HL-60 (cell line): ENCODE data around the gene AR.

ENCODE experiments used
- DNase-seq, 2 experiments: peaks; one replicate each; pipeline ENCODE4 v3.0.0-alpha.2; 2010 to 2020; ENCODE audit warnings: low read depth in 1 of 2, low spot score in 1 of 2
- H3K27ac ChIP-seq: fragments of 250-450 bp; sonication (Bioruptor Pico); replicated peaks from 2 replicates; pipeline ENCODE4 v1.5.1; 2020; ENCODE audit warnings: mild to moderate bottlenecking, moderate library complexity
- H3K27me3 ChIP-seq: fragments of 250-450 bp; sonication (Bioruptor Pico); 2 replicates; pipeline ENCODE4 v1.5.1; 2021; ENCODE audit warnings: mild to moderate bottlenecking, moderate library complexity; ENCODE audit not compliant: insufficient read depth, poor library complexity, severe bottlenecking
- H3K4me3 ChIP-seq: replicated peaks from 2 replicates; pipeline ENCODE4 v1.5.1; 2011; ENCODE audit warnings: mild to moderate bottlenecking, control low read depth, low read length; ENCODE audit not compliant: insufficient read depth
- CTCF ChIP-seq: IDR thresholded peaks from one replicate; pipeline ENCODE4 v1.5.1; 2011; ENCODE audit warnings: low read length, control low read depth, inconsistent platforms; ENCODE audit not compliant: insufficient read depth
- GABPA ChIP-seq: IDR thresholded peaks from 2 replicates; pipeline ENCODE4 v1.6.1; 2012; ENCODE audit warnings: low read depth
- POLR2AphosphoS5 ChIP-seq: IDR thresholded peaks from 2 replicates; pipeline ENCODE4 v1.6.1; 2012; ENCODE audit warnings: low read depth
- REST ChIP-seq: IDR thresholded peaks from 2 replicates; pipeline ENCODE4 v1.6.1; 2012; ENCODE audit warnings: low read depth; ENCODE audit not compliant: insufficient replicate concordance
- SPI1 ChIP-seq: IDR thresholded peaks from 2 replicates; pipeline ENCODE4 v1.6.1; 2012; ENCODE audit warnings: low read depth, mild to moderate bottlenecking, borderline replicate concordance

Gene AR

GRCh38 chrX:67759018-67759417, 215.2 kb downstream of the AR start:
- no peaks in the 10 kb centered on the region for H3K27me3 ChIP-seq
- H3K4me3 ChIP-seq, result no peak overlapping the region
- TF ChIP-seq SPI1, result no peak
- TF ChIP-seq POLR2AphosphoS5, result no peak
- no peak for TF ChIP-seq CTCF
- TF ChIP-seq GABPA, result no peak
- TF ChIP-seq REST, result no peak
- no peak overlapping the region for H3K27ac ChIP-seq
- no peak for DNase-seq

- DNase-seq, result no peak
- no peaks in the 10 kb centered on the region for H3K27me3 ChIP-seq
- no peak for TF ChIP-seq REST
- no peak for TF ChIP-seq POLR2AphosphoS5
- TF ChIP-seq SPI1, result no peak
- TF ChIP-seq CTCF, result no peak
- TF ChIP-seq GABPA, result no peak
- no peak overlapping the region for H3K27ac ChIP-seq
- H3K4me3 ChIP-seq, result no peak overlapping the region
Measured at GRCh38 chrX:67777148-67777547, 233.3 kb downstream of the AR start.

GRCh38 chrX:67779099-67779498, 235.3 kb downstream of the AR start:
- no peak for DNase-seq
- TF ChIP-seq POLR2AphosphoS5 (no peak), CTCF (no peak), SPI1 (no peak), REST (no peak), GABPA (no peak)
- no peak overlapping the region for H3K27ac ChIP-seq
- H3K4me3 ChIP-seq, result no peak overlapping the region
- no peaks in the 10 kb centered on the region for H3K27me3 ChIP-seq
